Hepatocyte (in vitro differentiated cells): ENCODE measurements around the gene TTC27. TPM values are rescaled to one million over a fixed set of nuclear protein-coding genes. Genes with fewer than 3 reads are reported as not detected.

ENCODE experiments used
- DNase-seq: peaks from one replicate; pipeline ENCODE4 v3.0.0-alpha.2; 2016; ENCODE audit warnings: low spot score
- H2AFZ ChIP-seq: fragments of 200-600 bp; sonication (generic); 2 replicates; pipeline ENCODE4 v1.6.0; 2016; ENCODE audit warnings: antibody characterized with exemption, mild to moderate bottlenecking
- H3K27ac ChIP-seq: fragments of 200-600 bp; sonication (generic); 2 replicates; pipeline ENCODE4 v1.5.1; 2016; ENCODE audit warnings: mild to moderate bottlenecking
- H3K27me3 ChIP-seq: fragments of 200-600 bp; sonication (generic); 2 replicates; pipeline ENCODE4 v1.6.1; 2016
- H3K36me3 ChIP-seq: fragments of 200-600 bp; sonication (generic); replicated peaks from 2 replicates; pipeline ENCODE4 v1.5.1; 2016; ENCODE audit warnings: low read depth; ENCODE audit not compliant: insufficient read depth
- H3K4me1 ChIP-seq: fragments of 200-600 bp; sonication (generic); 2 replicates; pipeline ENCODE4 v1.5.1; 2016; ENCODE audit warnings: mild to moderate bottlenecking, moderate library complexity; ENCODE audit not compliant: insufficient read depth
- H3K4me2 ChIP-seq: fragments of 200-600 bp; sonication (generic); 2 replicates; pipeline ENCODE4 v1.6.0; 2016
- H3K4me3 ChIP-seq: fragments of 200-600 bp; sonication (generic); 2 replicates; pipeline ENCODE4 v1.5.1; 2016; ENCODE audit warnings: mild to moderate bottlenecking
- H3K79me2 ChIP-seq: fragments of 200-600 bp; sonication (generic); 2 replicates; pipeline ENCODE4 v1.6.0; 2017; ENCODE audit warnings: mild to moderate bottlenecking
- H3K9me2 ChIP-seq: fragments of 200-600 bp; sonication (generic); replicated peaks from 2 replicates; pipeline ENCODE4 v1.6.0; 2017; ENCODE audit warnings: mild to moderate bottlenecking; ENCODE audit not compliant: insufficient read depth
- H3K9me3 ChIP-seq: fragments of 200-600 bp; sonication (generic); 2 replicates; pipeline ENCODE4 v1.5.1; 2016; ENCODE audit warnings: low read depth, mild to moderate bottlenecking
- H4K20me1 ChIP-seq: fragments of 200-600 bp; sonication (generic); 2 replicates; pipeline ENCODE4 v1.6.0; 2016; ENCODE audit warnings: mild to moderate bottlenecking; ENCODE audit not compliant: insufficient read depth, poor library complexity, severe bottlenecking
- EZH2 ChIP-seq: fragments of 200-600 bp; sonication (generic); IDR thresholded peaks from 2 replicates; pipeline ENCODE4 v1.6.1; 2016; ENCODE audit warnings: antibody characterized with exemption, mild to moderate bottlenecking, borderline replicate concordance
- EZH2phosphoT487 ChIP-seq: fragments of 200-600 bp; sonication (generic); IDR thresholded peaks from one replicate; pipeline ENCODE4 v1.6.1; 2018; ENCODE audit warnings: antibody characterized with exemption, mild to moderate bottlenecking, low read depth, moderate library complexity; ENCODE audit not compliant: unreplicated experiment, severe bottlenecking
- WGBS: methylation state at CpG from one replicate; pipeline ENCODE4 v1.1.6; 2016; ENCODE audit warnings: low lambda C conversion rate; ENCODE audit errors: missing lambda C conversion rate; 5-methylcytosine and 5-hydroxymethylcytosine counted together
- polyA plus RNA-seq: library from polyadenylated mRNA; unstranded; fragments of >200 nt; fragmentation: Nextera tagmentation; extraction: Ambion mirVana; gene quantifications from 2 replicates; pipeline ENCODE4 v1.2.1, GENCODE V29; 2016
- total RNA-seq: library from RNA; depleted of rRNA; stranded (reverse); fragments of >200 nt; gene quantifications from 2 replicates; pipeline ENCODE4 v1.2.3, GENCODE V29; 2014
- TF ChIP-seq, protein P1 (sequence below): fragments of 200-600 bp; sonication (generic); IDR thresholded peaks from 2 replicates; pipeline ENCODE4 v1.5.1; 2016; ENCODE audit warnings: antibody characterized with exemption, mild to moderate bottlenecking; ENCODE audit not compliant: poor library complexity

Gene TTC27
- total and polyA plus RNA-seq, 2 experiments from 2014 or later, result 10.7 to 12.7 TPM

DNA sequence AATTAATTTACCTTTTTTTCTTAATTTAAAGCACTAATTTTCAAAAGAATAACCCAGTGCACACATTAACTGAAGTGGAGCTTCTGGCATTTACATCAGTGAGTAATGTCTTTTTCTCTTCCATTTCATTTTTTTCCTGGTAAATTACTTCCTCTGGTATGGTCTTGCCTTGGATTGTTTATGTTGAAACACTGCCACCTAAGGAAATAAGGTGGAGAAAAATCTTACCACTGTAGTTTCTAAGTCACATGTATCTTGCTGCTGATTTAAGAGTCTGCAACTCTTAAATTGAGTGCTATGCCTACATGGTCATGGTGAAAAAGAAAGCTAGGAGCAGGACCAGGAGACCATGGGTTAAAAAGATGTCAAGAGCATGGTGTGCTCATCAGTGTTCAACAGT is 51.0 kb downstream of the TTC27 start:
- Histone ChIP-seq H4K20me1 (no peaks in the 10 kb centered on the region), H3K4me1 (no peaks in the 10 kb centered on the region), H3K9me3 (no peaks in the 10 kb centered on the region), H3K27ac (no peak overlapping the region), H3K79me2 (no peaks in the 10 kb centered on the region), H3K27me3 (no peaks in the 10 kb centered on the region), H3K4me3 (no peak overlapping the region), H3K36me3 (no peaks in the 10 kb centered on the region), H3K4me2 (no peak overlapping the region), H2AFZ (no peak overlapping the region), H3K9me2 (no peaks in the 10 kb centered on the region)
- DNase-seq, result no peak
- no peak for TF ChIP-seq EZH2phosphoT487
- TF ChIP-seq, protein P1, sequence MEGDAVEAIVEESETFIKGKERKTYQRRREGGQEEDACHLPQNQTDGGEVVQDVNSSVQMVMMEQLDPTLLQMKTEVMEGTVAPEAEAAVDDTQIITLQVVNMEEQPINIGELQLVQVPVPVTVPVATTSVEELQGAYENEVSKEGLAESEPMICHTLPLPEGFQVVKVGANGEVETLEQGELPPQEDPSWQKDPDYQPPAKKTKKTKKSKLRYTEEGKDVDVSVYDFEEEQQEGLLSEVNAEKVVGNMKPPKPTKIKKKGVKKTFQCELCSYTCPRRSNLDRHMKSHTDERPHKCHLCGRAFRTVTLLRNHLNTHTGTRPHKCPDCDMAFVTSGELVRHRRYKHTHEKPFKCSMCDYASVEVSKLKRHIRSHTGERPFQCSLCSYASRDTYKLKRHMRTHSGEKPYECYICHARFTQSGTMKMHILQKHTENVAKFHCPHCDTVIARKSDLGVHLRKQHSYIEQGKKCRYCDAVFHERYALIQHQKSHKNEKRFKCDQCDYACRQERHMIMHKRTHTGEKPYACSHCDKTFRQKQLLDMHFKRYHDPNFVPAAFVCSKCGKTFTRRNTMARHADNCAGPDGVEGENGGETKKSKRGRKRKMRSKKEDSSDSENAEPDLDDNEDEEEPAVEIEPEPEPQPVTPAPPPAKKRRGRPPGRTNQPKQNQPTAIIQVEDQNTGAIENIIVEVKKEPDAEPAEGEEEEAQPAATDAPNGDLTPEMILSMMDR, result no peak
- no peak for TF ChIP-seq EZH2

DNA sequence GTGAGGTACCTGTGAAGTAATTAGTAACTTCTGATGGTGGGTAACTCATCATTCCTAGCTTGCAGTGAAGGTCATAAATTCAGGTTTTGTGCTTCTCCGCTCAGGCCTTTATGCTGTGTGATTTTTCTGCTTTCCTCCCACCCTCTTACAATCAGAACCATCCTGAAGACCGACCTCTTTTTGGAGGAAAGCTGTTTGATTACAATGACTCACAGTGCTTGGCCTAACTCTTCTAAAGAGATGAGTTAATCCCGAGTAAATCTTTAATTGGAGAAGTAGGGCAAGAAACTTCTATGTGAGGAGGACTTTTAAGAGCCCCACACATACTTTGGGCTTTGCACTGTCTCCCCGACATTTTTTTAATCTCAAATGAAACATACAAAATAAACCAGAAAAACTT is 53.1 kb downstream of the TTC27 start:
- no peaks in the 10 kb centered on the region for H4K20me1 ChIP-seq
- 75% methylated on average over 4 of the region's 4 CpGs for WGBS
- no peaks in the 10 kb centered on the region for H3K27me3 ChIP-seq
- H3K4me3 ChIP-seq, result no peak overlapping the region
- no peaks in the 10 kb centered on the region for H3K79me2 ChIP-seq
- H3K4me2 ChIP-seq, result no peak overlapping the region
- H3K4me1 ChIP-seq, result no peaks in the 10 kb centered on the region
- no peak for DNase-seq
- TF ChIP-seq EZH2phosphoT487 (no peak), EZH2 (no peak)
- TF ChIP-seq, protein P1, result no peak
- H3K36me3 ChIP-seq, result no peaks in the 10 kb centered on the region
- H3K9me2 ChIP-seq, result no peaks in the 10 kb centered on the region
- H3K9me3 ChIP-seq, result no peaks in the 10 kb centered on the region
- no peak overlapping the region for H3K27ac ChIP-seq
- no peak overlapping the region for H2AFZ ChIP-seq

DNA sequence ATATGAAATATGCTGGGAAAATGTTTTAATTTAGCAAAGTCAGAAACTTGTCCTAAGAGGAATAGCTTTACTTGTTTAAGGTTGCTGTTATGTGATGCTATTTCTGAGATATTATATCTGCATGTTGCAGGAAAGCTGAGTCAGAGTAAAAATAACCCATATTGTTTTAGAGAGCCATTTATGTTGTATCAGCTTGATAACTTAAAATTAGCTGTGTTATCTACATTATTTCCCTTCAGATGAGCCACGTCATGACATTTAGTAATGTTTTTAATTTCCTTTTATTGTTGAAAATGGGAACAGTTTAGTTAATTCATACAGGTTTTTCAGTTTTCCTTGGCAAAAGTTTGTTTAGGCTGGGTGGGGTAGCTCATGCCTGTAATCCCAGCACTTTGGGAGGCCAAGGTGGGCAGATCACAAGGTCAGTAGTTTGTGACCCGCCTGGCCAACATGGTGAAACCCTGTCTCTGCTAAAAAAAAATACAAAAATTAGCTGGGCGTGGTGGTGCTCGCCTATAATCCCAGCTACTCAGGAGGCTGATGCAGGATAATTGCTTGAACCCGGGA is 55.8 kb downstream of the TTC27 start:
- no peak overlapping the region for H3K4me3 ChIP-seq
- no peak for DNase-seq
- H3K9me3 ChIP-seq, result no peaks in the 10 kb centered on the region
- H3K9me2 ChIP-seq, result no peaks in the 10 kb centered on the region
- H3K27me3 ChIP-seq, result no peaks in the 10 kb centered on the region
- TF ChIP-seq EZH2 (no peak), EZH2phosphoT487 (no peak)
- TF ChIP-seq, protein P1, result no peak
- H3K4me2 ChIP-seq, result no peak overlapping the region
- no peaks in the 10 kb centered on the region for H3K36me3 ChIP-seq
- no peak overlapping the region for H2AFZ ChIP-seq
- no peaks in the 10 kb centered on the region for H4K20me1 ChIP-seq
- WGBS, result 100% methylated on average over 5 of the region's 5 CpGs
- no peak overlapping the region for H3K27ac ChIP-seq
- H3K4me1 ChIP-seq, result no peaks in the 10 kb centered on the region
- no peaks in the 10 kb centered on the region for H3K79me2 ChIP-seq

DNA sequence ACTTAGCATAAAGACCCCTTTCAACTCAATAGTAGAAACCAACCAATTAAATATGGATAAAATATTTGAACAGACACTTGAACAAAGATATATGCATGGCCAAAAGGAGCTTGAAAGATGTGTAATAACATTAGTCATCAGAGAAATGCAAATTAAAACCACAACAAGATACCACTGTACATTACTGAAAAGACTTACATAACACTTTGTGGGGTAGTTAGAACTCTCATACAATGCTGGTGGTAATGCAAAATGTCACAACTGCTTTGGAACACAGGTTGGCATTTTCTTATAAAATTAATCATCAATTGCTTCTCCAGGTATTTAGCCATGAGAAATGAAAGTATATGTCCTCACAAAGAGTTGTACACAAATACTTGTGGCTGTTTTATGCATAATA is 60.7 kb downstream of the TTC27 start:
- H3K4me1 ChIP-seq, result no peaks in the 10 kb centered on the region
- no peaks in the 10 kb centered on the region for H4K20me1 ChIP-seq
- H3K27me3 ChIP-seq, result no peaks in the 10 kb centered on the region
- no peaks in the 10 kb centered on the region for H3K9me3 ChIP-seq
- no peak overlapping the region for H3K27ac ChIP-seq
- H3K36me3 ChIP-seq, result no peaks in the 10 kb centered on the region
- no peak for DNase-seq
- H2AFZ ChIP-seq, result no peak overlapping the region
- no peaks in the 10 kb centered on the region for H3K9me2 ChIP-seq
- H3K4me3 ChIP-seq, result no peak overlapping the region
- no peaks in the 10 kb centered on the region for H3K79me2 ChIP-seq
- H3K4me2 ChIP-seq, result no peak overlapping the region
- TF ChIP-seq, protein P1, result no peak
